GM12801 (cell line): ENCODE results near the gene SRC.

Source experiments
- TF ChIP-seq, protein P1 (sequence below): IDR thresholded peaks from one replicate; pipeline ENCODE4 v1.5.1; 2011; ENCODE audit warnings: control low read depth; ENCODE audit not compliant: insufficient read length; ENCODE audit errors: extremely low read depth

SRC gene

DNA sequence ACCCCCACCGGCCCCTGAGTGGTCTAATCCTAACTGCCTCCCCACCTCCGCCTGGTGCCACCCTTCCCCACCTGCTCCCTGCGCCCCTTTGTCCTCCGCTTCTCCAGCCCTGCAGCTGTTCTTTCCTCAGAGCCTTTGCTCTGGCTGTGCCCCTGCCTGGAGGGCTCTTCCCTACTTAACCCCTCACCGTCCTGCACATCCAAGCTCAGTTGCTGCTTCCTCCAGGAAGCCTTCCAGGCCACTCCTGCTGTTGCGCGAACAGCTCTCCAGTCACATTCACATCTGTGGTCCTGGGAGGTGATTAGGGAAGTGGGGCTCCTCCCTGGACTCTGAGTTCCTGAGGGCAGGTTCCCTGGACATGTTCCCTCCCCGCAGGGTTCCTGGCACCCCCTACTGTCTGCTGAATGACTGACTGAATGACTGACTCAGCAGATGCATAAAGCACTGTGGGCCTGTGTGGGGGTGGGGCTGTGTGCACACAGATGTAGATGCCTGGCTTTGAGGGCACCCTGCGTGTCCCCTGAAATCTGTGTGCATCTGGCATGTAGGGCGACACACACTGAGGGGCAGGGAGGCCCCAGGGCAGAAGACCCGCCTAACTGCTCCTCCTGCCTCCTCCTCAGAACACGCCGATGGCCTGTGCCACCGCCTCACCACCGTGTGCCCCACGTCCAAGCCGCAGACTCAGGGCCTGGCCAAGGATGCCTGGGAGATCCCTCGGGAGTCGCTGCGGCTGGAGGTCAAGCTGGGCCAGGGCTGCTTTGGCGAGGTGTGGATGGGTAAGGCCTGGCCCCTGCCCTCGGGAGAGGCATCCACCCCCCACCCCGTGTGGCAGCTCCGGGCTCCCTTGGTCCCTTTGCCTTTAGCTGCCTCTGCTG lies 51.4 kb downstream of the SRC start:
- TF ChIP-seq, protein P1, sequence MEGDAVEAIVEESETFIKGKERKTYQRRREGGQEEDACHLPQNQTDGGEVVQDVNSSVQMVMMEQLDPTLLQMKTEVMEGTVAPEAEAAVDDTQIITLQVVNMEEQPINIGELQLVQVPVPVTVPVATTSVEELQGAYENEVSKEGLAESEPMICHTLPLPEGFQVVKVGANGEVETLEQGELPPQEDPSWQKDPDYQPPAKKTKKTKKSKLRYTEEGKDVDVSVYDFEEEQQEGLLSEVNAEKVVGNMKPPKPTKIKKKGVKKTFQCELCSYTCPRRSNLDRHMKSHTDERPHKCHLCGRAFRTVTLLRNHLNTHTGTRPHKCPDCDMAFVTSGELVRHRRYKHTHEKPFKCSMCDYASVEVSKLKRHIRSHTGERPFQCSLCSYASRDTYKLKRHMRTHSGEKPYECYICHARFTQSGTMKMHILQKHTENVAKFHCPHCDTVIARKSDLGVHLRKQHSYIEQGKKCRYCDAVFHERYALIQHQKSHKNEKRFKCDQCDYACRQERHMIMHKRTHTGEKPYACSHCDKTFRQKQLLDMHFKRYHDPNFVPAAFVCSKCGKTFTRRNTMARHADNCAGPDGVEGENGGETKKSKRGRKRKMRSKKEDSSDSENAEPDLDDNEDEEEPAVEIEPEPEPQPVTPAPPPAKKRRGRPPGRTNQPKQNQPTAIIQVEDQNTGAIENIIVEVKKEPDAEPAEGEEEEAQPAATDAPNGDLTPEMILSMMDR, result no peak

DNA sequence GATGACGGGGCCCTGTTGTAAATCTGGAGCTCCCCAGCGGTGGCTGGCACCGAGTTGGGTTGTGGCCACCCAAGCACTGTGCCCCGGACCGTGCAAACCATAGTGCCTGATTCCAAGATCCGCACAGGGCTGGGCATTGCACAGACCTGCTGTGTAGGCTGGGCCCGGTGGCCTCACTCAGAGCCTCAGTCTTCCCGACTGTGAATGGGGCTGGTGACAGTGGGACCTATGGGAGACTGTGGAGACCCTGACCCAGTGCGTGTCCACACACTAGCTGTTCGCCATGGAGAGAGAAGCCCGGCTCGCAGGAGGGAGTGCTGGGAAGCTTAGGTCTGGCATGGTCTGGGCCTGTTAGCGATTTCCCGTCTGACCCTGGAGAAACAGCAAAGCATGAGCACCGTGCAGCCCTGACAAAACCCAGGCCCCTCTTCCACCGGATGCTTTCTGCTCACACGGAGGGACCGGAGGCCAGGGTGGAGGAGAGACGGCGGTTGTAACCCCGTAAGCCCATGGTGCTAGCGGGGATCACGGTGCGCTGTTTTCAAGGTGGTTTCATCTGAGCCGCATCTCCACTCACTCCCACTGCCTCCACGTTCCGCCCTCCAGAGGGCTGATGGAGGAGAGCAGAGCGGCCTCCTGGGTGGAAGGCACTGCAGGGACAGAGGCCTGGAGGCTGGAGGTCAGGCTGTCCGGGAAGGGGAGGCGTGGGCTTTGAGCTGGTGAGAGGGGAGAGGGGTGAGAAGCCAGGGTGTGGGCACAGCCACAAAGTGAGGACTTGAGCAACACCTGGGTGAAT lies 52.2 kb downstream of the SRC start:
- TF ChIP-seq, protein P1, result no peak

DNA sequence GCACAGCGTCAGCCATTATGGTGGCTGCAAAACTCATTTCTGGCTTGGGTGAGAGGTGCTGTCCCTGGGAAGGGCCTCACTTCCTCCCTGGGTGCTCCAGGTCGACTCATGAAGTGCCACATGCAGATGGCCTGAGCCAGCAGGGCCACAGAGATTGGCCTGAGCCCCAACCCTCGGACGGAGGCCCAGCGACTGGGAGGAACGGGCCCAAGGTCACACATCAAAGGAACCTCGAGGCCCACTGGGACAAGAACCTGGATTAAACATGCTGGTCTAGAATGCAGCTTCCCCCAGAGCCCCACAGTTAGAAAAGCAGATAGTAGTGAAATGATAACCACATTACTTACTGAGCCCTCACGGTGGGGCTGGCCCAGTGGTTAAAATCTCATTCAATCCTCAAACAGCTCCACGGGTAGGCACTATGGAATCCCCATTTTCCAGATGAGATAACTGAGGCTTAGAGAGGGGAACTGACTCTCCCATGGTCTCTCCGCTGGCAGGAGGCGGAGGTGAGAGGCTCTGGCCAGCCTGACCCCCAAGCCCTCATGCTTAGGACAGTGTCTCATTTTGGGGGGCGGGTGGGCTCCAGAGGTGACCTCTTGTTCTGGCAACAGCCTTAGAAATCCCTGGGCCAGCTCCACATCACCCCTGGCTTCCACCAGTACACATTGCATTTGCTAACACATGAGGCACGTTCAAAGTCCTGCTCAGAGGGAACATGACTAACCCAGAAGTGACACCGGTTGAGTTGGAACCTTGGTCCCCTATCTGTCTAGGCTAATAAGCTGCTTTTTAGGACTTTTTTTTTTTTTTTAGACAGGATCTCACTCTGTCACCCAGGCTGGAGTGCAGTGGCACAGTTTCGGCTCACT lies 53.0 kb downstream of the SRC start:
- TF ChIP-seq, protein P1, result no peak

DNA sequence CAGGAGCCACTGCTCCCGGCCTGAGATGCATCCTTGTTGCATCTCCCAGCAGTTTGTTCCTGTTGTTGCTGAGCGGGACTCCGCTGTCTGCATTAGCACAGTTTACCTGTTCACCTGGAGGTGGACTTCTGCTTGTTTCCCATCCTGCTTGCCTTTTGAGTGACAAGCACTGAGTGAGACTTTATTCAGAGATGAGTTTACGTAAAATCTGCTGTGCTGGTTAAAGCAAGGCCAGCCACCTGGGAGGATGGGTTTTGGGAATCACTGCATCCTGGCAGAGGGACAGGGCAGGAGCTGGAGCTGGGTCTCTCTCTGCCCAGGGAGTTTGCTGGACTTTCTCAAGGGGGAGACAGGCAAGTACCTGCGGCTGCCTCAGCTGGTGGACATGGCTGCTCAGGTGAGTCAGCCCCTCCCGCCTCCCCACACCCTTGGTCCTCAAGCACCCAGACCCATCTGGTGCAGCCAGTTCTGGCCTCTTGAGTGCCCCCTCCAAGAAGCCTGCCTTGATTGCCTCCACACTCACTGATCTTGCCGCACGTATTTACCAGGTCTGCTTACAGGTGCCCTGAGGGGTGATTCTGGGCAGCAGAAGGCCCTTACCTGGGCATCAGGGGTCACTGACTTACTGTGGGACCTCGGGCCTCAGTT lies 55.5 kb downstream of the SRC start:
- TF ChIP-seq, protein P1, result no peak

DNA sequence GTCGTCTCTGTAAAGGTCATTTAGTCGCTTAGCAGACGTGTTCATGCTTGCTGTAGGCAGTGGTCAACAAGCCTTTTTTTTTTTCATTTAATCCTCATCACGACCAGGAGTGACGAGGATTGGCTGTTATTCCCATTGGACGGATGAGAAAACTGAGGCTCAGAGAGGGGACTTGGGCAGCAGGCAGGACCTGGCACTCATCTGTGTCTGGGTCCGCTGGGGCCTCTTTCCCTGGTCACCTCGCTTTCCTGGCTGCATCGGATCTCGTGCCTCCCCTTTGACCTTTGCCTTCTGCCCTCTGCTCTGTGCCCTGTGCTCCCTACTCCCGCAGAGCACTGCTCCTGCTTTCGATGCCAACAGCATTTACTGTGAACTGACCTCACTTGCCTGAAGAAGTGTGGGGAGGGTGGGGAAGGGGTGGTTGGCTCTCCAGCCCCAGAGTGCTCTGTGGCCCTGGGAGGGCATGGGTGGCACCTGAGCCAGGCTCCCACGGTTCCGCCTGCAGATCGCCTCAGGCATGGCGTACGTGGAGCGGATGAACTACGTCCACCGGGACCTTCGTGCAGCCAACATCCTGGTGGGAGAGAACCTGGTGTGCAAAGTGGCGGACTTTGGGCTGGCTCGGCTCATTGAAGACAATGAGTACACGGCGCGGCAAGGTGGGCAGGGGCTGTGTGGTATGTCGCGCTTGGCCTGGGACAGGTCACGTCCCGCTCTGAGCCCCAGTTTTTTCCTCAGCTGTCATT lies 56.2 kb downstream of the SRC start:
- TF ChIP-seq, protein P1, result no peak

DNA sequence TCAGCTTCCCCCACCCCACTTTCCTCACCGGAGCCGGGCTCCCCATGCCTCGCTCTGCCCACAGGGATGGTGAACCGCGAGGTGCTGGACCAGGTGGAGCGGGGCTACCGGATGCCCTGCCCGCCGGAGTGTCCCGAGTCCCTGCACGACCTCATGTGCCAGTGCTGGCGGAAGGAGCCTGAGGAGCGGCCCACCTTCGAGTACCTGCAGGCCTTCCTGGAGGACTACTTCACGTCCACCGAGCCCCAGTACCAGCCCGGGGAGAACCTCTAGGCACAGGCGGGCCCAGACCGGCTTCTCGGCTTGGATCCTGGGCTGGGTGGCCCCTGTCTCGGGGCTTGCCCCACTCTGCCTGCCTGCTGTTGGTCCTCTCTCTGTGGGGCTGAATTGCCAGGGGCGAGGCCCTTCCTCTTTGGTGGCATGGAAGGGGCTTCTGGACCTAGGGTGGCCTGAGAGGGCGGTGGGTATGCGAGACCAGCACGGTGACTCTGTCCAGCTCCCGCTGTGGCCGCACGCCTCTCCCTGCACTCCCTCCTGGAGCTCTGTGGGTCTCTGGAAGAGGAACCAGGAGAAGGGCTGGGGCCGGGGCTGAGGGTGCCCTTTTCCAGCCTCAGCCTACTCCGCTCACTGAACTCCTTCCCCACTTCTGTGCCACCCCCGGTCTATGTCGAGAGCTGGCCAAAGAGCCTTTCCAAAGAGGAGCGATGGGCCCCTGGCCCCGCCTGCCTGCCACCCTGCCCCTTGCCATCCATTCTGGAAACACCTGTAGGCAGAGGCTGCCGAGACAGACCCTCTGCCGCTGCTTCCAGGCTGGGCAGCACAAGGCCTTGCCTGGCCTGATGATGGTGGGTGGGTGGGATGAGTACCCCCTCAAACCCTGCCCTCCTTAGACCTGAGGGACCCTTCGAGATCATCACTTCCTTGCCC lies 57.4 kb downstream of the SRC start:
- TF ChIP-seq, protein P1, result no peak
